ENCODE results near the gene USHBP1. TPM values are rescaled to one million over a fixed set of nuclear protein-coding genes. Genes with fewer than 3 reads are reported as not detected.

USHBP1 gene
- total and polyA plus RNA-seq, 2 of the 4 experiments (the other 2 are of a cell fraction) = not detected

DNA sequence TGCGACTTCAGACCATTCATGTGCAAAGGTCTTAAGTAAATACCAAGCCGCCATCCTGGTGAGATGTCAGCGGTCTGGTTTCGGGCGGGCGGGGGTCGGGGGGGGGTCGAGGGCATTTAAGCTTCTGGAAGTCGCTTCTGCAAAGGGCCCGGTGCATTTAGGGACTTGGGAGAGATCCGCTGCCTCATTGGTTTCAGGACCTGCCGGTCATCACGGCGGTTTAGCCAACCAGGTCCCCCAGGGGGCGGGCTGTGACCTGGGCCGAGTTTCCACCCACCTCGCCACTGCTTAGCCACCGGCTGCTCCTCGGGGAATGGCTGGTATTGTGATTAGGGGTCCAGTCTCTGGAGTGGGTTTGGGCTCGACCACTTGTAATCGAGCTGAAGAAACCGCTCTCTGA lies 24.9 kb upstream of the USHBP1 start:
- Histone ChIP-seq H2BK15ac (ENCODE audit: low read depth, low read length) (no peak overlapping the region), H3K4ac (ENCODE audit: low read depth, low read length) (peak overlapping the region; percentile 33; the same call in 1 of the 2 replicates), H4K91ac (ENCODE audit: insufficient read depth, low read depth, low read length) (no peak overlapping the region), H3K36me3 (ENCODE audit: control insufficient read depth, insufficient read depth, low read length) (peaks cover 5% of the 10 kb centered on the region; the same call in 1 of the 2 replicates), H3K56ac (ENCODE audit: extremely low read depth, insufficient read depth, low read length) (no peak overlapping the region), H2BK120ac (ENCODE audit: low read depth, low read length) (0 out of 2 replicates have a peak overlapping the region, but pooled peaks have one; percentile 30), H3K14ac (replicated peaks; ENCODE audit: low read depth, low read length) (0 out of 2 replicates have a peak overlapping the region, but pooled peaks have one; percentile 57), H4K8ac (ENCODE audit: low read depth in 2 of 2, low read length in 2 of 2) (peak overlapping the region; percentile 27 to 90; a peak in 3 of 4 replicates), H3K4me3 (ENCODE audit: insufficient read depth, low read depth, low read length) (no peak overlapping the region), H3K18ac (ENCODE audit: low read depth, low read length) (no peak overlapping the region), H2BK5ac (ENCODE audit: low read depth, low read length, poor library complexity, severe bottlenecking) (no peak overlapping the region), H3K9me3 (ENCODE audit: control insufficient read depth, insufficient read depth, low read length) (no peaks in the 10 kb centered on the region), H3K27ac (ENCODE audit: insufficient read depth, low read length) (no peak overlapping the region), H4K20me1 (ENCODE audit: insufficient read depth, low read length) (0 out of 2 replicates have a peak, but pooled peaks cover 3% of the 10 kb centered on the region), H3K27me3 (ENCODE audit: control insufficient read depth, insufficient read depth, low read length) (no peaks in the 10 kb centered on the region), H3K9me1 (ENCODE audit: insufficient read depth, low read length) (peaks cover 4% of the 10 kb centered on the region; the same call in 1 of the 2 replicates), H2BK20ac (ENCODE audit: low read depth, low read length) (no peak overlapping the region), H3K79me1 (ENCODE audit: low read depth in 1 of 2, low read length in 2 of 2) (peaks cover 0 to 13% of the 10 kb centered on the region in 2 experiments; a peak in 2 of 4 replicates), H3K23ac (ENCODE audit: low read depth, low read length) (no peak overlapping the region), H3K9ac (ENCODE audit: low read depth, low read length) (no peak overlapping the region), H3K4me1 (ENCODE audit: control insufficient read depth, insufficient read depth, low read length) (peaks cover 2% of the 10 kb centered on the region; the same call in 1 of the 2 replicates), H2AFZ (replicated peaks; ENCODE audit: low read length, poor library complexity) (peak overlapping the region; percentile 92), H2AK9ac (replicated peaks; ENCODE audit: low read depth, low read length, poor library complexity) (peak overlapping the region; percentile 50), H3K4me2 (ENCODE audit: low read depth, low read length) (peak overlapping the region; percentile 42; the same call in 1 of the 2 replicates), H4K5ac (ENCODE audit: low read depth, low read length) (no peak overlapping the region), H2AK5ac (ENCODE audit: low read depth, low read length) (no peak overlapping the region)
- dilution Hi-C loops (cut with HindIII; ENCODE audit: low sequenced_read_pairs, unreplicated experiment) = no loop called here
- POLR2A ChIA-PET (ENCODE audit: unreplicated experiment) = no interaction called here
- intact Hi-C loops (cut with micrococcal nuclease) = loop anchor here (10.0 kb wide), 1 partner anchor 515 kb away; no protein-coding TSS in a partner anchor
- in situ Hi-C loops (cut with MboI; ENCODE audit: low sequenced_read_pairs) = loop anchor here (5.0 to 10.0 kb wide), 2 partner anchors 85 to 217 kb away; no protein-coding TSS in a partner anchor
- WGBS, 2 experiments (ENCODE audit: extremely low coverage in 2 of 2, insufficient read length in 1 of 2) = 12% methylated on average over 13 of the region's 22 CpGs; no CpG with 5 or more reads in 1 of the 2 experiments
- CTCF ChIA-PET = interaction anchor here (0.6 kb wide), 1 partner anchor 10 kb away, joined by 3 read pairs; no protein-coding TSS in a partner anchor
- BruUV-seq (replicated peaks) = no TSS peak
- DNase-seq (peak; percentile 90), ATAC-seq (ENCODE audit: low read depth) (peak; percentile 65)
- TF ChIP-seq POLR2A (IDR thresholded peaks at IDR 0.05; ENCODE audit: low read depth, low read length) (no peak), CEBPB (IDR thresholded peaks at IDR 0.05; ENCODE audit: low read depth, low read length) (no peak), RFX5 (IDR thresholded peaks at IDR 0.05; ENCODE audit: low read depth, low read length) (no peak), SMC3 (IDR thresholded peaks at IDR 0.05; ENCODE audit: low read depth, low read length) (no peak), MXI1 (IDR thresholded peaks at IDR 0.05; ENCODE audit: borderline replicate concordance, low read depth, low read length) (no peak), FOS (IDR thresholded peaks at IDR 0.05; ENCODE audit: low read depth, low read length) (no peak), RCOR1 (IDR thresholded peaks at IDR 0.05; ENCODE audit: insufficient replicate concordance, low read length) (no peak), NFE2L2 (IDR thresholded peaks at IDR 0.05; ENCODE audit: low read depth, low read length) (no peak), BHLHE40 (IDR thresholded peaks at IDR 0.05; ENCODE audit: low read depth, low read length) (no peak), MAFK (IDR thresholded peaks at IDR 0.05; ENCODE audit: low read depth, low read length) (no peak), RAD21 (IDR thresholded peaks at IDR 0.05; ENCODE audit: low read length) (no peak), MAZ (IDR thresholded peaks at IDR 0.05; ENCODE audit: borderline replicate concordance, low read depth, low read length) (no peak)
- TF ChIP-seq, protein P1, sequence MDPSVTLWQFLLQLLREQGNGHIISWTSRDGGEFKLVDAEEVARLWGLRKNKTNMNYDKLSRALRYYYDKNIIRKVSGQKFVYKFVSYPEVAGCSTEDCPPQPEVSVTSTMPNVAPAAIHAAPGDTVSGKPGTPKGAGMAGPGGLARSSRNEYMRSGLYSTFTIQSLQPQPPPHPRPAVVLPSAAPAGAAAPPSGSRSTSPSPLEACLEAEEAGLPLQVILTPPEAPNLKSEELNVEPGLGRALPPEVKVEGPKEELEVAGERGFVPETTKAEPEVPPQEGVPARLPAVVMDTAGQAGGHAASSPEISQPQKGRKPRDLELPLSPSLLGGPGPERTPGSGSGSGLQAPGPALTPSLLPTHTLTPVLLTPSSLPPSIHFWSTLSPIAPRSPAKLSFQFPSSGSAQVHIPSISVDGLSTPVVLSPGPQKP (IDR thresholded peaks at IDR 0.05; ENCODE audit: borderline replicate concordance, low read depth, low read length) = no peak
- TF ChIP-seq, protein P2, sequence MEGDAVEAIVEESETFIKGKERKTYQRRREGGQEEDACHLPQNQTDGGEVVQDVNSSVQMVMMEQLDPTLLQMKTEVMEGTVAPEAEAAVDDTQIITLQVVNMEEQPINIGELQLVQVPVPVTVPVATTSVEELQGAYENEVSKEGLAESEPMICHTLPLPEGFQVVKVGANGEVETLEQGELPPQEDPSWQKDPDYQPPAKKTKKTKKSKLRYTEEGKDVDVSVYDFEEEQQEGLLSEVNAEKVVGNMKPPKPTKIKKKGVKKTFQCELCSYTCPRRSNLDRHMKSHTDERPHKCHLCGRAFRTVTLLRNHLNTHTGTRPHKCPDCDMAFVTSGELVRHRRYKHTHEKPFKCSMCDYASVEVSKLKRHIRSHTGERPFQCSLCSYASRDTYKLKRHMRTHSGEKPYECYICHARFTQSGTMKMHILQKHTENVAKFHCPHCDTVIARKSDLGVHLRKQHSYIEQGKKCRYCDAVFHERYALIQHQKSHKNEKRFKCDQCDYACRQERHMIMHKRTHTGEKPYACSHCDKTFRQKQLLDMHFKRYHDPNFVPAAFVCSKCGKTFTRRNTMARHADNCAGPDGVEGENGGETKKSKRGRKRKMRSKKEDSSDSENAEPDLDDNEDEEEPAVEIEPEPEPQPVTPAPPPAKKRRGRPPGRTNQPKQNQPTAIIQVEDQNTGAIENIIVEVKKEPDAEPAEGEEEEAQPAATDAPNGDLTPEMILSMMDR (conservative IDR thresholded peaks at IDR 0.05; ENCODE audit: low read depth, low read length) = no peak
- TF ChIP-seq, protein P3, sequence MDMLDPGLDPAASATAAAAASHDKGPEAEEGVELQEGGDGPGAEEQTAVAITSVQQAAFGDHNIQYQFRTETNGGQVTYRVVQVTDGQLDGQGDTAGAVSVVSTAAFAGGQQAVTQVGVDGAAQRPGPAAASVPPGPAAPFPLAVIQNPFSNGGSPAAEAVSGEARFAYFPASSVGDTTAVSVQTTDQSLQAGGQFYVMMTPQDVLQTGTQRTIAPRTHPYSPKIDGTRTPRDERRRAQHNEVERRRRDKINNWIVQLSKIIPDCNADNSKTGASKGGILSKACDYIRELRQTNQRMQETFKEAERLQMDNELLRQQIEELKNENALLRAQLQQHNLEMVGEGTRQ (IDR thresholded peaks at IDR 0.05; ENCODE audit: low read depth, low read length) = no peak
